Mesenteric fat pad (tissue), 1 donor: Measurements from ENCODE around the gene KIAA1328. TPM values are rescaled to one million over a fixed set of nuclear protein-coding genes. Genes with fewer than 3 reads are reported as not detected.

Experiments
- DNase-seq: peaks from one replicate; pipeline ENCODE4 v3.0.0-alpha.2; 2020; ENCODE audit warnings: low spot score
- total RNA-seq: library from RNA; stranded (reverse); fragmentation: NEBNext Ultra II Directional; extraction: Animal tissue kit (Norgen Biotek cat#: 25700); gene quantifications from one replicate; pipeline ENCODE4 v1.2.1, GENCODE V29; 2021
- donor health status: DM: yes; HTN: yes; CAD: no.

The KIAA1328 gene
- total RNA-seq, 1 donor from 2014 or later: 8.0 TPM

DNA sequence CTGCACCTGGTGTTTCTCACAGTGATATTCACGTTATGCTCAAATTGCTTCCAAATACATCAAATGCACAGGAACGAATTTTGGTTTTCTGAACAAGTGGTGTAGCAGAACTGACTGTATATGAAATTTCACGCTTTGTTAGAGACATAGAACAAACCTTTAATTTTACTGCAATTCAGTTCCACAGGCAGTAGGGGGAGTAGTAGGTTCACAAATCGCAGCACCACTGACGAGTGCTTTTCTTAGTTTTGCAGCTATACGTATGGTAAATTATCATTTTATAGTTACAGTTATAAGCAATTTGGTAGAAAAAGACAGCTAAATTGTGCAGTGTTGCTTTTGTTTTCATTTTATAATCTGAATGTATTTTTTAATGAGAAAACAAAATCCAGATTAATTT is 113.3 kb downstream of the KIAA1328 start:
- DNase-seq: no peak

DNA sequence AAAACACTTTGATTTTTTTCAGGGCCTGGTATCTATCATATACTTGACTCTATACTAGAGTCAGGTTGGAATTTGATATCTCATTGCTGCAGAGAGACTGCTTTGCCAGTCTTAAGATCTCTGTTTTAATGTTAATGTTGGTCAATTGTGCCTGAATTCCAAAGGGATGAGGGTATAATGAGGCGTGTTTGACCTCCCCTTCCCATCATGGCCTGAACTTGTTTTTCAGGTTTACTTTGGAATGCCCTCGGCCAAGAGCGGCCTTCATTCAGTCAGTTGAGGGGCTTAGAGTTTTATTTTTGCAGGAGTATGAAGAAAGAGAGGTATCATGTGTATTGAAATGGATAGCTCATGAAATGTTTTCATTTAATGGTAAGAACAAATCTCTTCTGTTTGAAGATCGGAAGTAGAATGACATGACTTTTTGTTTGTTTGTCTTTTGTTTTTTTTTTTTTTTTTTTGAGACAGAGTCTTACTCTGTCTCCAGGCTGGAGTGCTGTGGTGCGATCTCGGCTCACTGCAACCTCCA is 119.0 kb downstream of the KIAA1328 start:
- no peak for DNase-seq

DNA sequence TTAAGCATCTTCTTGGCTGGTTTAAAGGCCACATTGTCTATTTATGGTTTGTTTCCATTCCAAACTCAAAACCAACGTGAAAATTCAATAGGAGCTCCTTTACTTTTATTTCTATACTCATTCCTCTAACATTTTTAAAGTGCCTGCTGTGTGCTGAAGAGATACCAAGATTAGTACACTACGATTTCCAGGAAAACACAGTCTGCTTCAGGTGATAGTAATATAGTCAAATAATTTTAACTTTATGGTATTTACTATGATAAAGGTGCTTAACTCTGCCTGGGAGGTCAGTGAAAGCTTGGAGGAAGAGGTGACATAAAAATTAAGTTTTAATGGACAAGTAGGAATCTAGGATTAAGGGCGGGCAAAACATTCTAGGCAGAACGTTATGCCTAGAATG is 121.4 kb downstream of the KIAA1328 start:
- no peak for DNase-seq

DNA sequence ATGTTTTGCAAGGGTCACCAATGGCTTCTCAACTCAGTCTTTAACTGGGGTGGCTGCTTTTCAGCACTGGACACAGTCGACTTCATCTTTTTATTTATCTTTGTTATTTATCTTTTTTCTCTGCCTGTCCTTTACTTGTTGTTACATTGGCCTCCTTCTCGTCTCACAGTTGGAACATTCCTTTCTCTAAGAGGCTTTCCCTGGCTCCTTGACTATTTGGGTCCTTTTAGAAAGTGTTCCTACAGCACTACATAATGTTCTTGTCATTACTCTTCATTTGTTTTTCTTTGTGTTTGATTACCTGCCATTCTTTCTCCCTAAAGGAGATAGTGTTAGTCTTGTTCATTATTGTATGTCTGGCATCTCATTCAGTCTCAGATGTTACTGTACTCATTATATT is 122.0 kb downstream of the KIAA1328 start:
- no peak for DNase-seq

DNA sequence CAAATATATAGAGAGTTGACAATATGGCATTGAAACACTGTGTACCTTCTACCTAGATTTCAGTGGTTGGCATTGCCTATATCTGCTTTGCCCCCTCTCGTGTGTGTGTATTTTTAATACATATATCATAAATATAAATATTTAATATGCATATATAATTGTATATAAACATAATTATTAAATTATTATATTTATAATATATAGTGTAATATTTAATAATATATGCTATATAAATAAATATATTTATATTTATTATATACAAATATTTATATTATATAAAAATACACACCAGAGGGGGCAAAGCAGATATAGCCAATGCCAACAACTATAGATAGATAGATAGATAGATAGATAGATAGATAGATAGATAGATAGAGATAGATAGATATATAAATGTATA is 124.1 kb downstream of the KIAA1328 start:
- no peak for DNase-seq

DNA sequence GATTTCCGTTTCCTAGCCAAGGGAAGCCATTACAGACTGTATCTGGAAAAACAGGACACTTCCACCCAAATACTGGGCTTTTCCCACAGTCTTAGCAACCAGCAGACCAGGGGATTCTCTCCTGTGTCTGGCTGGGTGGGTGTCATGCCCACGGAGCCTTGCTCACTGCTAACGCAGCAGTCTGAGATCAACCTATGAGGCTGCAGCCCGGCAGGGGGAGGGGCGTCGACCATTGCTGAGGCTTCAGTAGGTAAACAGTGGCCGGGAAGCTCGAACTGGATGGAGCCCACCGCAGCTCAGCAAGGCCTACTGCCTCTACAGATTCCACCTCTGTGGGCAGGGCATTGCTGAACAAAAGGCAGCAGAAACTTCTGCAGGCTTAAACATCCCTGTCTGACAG is 131.1 kb downstream of the KIAA1328 start:
- DNase-seq: no peak

DNA sequence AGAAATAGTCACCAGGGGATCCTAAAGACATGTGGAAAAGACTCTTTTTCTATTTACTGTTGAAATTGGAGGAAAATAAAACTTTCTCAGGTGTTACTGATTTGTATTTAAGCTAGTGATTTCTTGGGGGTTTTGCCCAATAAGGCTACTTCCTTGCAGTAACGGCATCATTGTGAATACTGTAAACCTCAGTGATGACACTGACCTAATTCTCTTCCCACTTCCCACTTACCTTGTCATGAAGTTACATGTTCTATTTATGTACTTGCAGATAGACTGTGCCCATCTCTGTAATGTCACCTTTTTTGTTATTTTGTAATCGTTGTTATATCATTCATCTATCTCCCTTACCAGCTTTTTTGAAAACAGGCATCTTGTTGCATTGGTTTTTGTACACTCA is 134.5 kb downstream of the KIAA1328 start:
- no peak for DNase-seq

DNA sequence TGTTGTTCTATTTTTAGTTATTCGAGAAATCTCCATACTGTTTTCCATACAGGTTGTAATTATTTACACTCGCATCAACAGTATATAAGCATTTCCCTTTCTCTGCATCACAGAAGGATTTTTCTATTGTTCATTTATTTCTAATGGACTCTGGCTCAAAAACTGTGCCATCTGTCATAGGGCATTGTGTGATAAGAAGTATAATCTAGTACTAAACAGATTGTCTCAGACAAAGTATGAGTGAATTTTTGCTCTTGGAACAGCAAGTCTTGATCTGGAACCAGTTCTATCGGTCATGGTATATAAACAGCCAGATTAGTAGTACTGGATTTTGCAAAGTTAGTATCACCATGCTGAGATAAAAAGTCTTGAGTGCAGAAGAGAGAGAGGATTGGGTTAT is 145.8 kb downstream of the KIAA1328 start:
- no peak for DNase-seq

DNA sequence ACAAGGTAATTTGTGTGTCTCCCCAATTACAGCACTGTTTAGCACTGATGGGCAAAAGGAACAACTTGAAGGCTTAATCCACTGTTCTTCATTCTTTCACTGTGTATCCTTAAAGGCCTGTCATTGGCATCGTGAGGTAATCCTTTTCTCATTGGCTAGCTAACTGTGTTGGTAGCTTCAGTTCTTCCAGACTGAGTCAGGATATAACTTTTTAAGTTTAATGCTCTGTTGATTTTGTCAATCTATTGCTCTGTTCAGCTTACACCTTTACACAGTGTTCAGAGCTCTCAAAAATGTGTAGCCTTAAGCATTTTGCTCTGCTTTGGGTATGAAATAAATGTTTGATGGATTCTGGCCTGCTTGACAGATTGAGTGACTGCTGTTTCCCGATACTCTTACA is 148.2 kb downstream of the KIAA1328 start:
- no peak for DNase-seq

DNA sequence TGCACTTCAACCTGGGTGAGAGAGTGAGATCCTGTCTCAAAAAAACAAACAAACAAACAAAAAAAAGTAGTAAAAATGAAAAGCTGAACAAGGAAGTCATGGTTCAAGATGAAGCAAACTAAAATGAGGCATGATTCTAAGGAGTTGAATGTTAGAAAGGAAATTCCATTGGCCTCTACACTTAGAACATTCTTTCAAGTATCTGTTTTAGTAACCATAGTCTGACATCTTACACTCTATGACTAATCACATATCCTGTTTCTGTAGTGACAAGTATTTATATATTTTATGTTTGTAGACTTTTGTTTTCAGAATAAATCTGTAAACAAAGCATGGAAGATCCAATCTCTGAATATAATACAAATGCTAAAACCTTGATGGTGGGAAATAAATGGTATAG is 164.1 kb downstream of the KIAA1328 start:
- no peak for DNase-seq

DNA sequence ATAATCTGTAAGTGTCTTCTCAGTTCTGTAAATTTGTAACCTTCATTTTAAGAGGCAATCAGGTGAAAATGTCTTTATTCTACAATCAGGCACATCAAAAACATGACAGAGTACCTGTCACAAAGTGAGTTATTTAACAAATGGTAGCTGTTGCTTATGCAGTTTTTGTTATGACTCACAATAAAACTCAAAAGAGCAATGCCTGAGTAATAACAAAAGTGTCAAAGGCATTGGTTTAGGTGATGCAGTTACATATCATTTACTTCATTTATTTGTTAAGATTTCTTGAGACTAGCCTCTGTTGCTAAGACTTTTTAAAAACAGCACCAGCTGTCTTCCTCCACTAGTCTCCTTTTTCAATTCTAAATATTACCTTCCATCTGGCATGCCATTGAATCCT is 177.8 kb downstream of the KIAA1328 start:
- DNase-seq: no peak

DNA sequence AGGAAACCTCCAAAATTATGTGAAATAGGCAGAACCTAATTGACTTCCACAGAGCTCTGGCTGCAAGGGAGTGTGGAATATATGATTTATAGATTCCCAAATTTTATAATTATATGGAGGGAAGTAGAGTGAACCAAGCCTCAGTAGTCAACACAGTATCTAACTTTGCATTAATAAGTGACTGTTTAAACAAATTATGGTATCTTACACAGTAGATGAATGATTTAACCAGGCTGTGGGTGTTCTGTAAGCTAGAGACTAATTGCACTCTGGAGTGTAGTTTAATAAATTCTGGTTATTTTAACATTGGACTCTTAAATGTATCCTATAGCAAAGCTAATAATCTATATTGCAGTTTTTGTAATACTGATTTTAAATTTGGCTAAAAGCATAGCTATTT is 183.5 kb downstream of the KIAA1328 start:
- no peak for DNase-seq

DNA sequence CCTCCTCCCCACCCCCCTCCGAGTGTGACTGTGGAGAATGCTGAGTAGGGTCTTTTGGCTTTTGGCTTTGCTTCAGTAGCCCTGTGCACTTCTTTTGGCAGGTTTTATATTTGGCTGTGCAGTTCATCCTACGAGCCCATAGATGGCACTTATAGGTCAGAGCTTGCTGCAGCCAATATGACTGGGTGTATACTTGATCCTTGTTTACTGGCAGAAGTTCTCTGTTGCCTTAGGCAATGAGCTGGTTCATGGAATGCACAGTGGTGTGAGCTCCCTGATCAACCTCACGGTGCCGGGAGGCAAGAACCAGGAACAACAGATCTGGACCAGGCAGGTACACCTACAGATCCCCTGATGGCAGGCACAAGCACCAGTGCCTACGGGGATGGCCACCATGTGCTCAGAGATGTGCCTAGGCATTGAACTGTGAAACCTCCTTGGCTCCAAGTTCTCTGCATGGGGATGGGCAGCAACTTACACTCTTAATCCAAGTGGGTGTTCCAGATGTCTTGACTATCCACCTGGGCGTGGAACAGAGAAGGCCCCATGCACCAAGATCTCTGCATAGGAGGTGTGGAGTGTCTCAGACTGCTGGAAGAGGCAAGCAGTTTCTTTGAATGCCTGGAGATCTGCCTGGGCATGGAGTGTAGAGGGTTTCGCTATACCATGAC is 190.4 kb downstream of the KIAA1328 start:
- DNase-seq: no peak

DNA sequence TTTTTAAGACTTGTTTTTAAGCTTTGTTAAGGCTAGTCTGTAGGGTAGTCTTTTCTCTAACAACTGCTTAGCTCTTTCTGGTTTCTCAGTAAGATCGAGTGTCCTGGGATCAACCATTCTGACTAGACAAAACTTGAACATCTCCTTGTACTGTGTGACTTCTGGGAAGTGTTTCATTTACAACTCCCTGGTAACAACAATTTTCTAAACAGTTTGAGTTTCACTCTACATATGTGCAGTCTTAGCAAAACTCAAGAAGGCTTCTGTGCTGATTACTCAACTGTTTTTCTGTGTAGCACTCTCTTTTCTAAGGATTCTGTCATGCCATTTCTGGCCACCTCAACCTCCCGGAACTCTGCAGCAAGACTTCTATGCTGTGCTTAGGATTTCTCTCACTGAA is 204.5 kb downstream of the KIAA1328 start:
- DNase-seq: no peak

DNA sequence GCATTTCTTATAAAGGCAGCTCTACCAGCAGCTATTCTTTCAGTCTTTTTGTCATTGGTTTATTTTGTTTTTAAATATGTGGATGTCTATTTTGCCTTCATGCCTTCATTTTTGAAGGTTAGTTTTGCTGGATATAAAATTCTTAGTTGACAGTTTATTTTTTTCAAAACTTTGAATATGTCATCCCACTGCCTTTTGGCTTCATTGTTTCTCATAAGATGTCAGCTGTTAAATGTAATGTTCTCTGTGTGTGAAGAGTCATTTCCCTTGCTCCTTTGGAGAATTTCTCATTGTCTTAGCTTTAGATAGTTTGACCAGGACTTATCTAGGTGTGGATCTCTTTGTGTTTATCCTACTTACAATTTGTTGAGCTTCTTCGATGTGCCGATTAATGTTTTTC is 213.5 kb downstream of the KIAA1328 start:
- no peak for DNase-seq

DNA sequence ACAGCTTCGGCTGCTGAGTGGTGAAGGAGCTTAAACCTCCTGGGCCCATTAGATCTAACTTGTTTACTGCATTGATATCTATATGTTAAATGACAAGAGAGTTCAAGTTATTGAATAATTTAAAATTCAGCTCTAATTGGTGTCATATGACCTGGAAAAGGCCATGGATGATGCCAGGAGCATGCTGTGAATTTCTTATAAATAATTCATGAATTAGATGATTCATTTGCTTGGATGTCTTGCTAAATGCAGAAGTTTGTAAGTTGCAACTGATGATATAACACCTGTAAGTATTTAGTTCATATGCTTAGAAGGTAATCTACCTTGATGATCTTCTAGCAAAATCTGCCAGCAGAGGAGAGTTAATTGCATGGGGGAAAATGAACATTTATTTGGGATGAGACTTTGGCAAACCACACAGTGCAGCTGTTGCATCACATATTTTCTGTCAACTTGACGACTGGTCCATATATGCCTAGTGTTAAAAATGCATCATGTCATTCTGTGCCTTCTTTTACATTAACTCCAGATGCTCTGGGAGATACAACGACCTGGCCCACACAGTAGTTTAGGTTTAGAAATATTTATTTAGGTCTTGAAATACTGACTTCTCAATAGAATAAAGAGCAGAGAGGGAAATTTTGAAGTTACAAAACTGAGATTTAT is 226.3 kb downstream of the KIAA1328 start:
- DNase-seq: no peak

DNA sequence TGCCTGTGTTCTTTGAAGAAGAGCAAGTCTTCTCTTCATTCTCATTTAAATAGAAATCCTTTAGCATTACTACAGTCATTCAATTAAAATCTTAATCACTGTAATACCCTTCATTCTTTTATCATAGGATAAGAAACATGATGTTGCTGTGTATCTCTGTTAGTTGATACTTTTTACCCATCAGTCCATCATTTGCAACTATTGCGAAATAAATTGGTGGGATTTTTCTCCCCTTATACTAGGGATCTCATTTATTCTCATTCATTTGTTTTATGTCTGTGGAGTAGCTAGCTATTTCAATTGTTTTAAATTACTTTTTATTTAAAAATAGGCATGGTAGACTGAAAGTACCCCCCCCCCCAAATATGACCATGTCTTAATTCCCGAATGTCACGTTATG is 235.3 kb downstream of the KIAA1328 start:
- DNase-seq: no peak

DNA sequence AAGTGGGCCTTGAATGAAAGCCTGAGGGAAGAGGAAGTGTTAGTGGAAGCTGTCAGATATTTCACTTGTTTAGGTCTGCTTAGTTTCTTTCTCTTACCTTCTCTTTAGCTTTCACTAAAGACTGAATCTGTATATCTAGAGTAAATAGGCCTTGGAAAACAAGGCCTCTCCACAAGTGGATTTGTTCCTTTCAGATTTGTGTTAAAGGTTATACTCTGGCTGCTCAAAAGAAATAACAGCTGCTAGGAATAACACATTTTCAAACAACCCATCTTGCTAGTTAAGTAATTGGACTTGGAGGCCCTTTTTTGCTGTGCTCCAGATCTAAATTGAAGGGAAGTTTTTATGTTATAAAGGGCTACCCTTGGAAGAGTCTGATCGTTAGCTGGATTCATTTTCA is 236.3 kb downstream of the KIAA1328 start:
- DNase-seq: no peak

DNA sequence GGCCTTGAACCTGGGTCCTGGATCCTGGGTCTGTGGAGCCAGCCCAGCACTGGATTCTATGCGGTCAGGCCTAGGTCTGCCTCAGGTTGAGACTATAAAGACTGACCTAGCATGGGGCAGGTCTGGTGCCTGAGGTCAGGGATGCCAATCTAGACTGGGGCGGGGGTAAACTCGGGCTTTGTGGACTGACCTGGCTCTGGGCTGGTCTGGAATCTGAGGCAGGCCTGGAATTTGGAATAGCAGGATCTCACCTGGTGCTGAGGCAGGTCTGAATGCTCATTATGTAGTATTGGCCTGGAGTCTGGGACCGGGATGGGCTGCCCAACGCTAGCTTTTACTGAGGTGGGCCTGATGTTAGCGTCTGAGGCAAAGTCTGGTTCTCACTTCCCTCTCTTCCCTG is 256.0 kb downstream of the KIAA1328 start:
- no peak for DNase-seq

DNA sequence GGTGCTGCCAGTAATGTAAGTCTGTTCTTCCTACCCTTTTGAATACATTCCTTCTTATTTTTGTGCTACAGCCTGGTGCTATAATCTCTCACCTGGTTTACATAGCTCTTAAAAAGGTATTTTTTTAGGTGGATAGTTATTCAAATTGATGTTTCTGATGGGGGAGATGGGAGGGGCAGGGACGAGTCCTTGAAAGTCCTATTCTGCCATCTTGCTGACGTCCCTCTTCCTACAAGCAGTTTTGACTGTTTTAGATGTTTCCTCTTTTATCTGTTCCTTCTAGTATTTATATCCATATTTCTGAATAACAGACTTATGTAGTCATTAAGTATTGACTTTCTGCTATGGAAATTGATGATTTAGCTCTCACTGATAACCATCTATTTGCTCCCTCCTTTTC is 256.4 kb downstream of the KIAA1328 start:
- no peak for DNase-seq

DNA sequence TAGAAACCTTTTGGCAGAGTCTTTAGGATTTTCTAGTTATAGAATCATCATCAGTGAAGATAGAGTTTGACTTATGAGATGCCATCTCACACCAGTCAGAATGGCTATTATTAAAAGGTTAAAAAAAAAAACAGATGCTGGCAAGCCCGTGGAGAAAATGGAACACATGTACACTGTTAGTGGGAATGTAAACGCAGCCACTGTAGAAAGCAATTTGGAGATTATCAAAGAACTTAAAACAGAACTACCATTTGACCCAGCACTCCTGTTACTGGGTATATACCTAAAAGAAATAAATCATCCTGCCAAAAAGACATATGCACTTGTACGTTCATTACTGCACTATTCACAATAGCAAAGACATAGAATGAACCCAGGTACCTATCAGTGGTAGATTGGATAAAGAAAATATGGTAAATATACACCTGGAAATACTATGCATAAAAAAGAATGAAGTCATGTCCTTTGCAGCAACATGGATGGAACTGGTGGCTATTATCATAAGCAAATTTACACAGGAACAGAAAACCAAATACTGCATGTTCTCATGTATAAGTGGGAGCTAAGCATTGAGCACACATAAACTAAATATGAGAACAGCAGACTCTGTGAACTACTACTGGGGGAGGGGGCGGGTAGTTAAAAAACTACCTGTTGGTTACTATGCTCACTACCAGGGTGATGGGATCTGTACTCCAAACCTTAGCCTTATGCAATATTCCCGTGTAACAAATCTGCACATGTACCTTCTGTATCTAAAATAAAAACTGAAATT is 279.0 kb downstream of the KIAA1328 start:
- DNase-seq: no peak

DNA sequence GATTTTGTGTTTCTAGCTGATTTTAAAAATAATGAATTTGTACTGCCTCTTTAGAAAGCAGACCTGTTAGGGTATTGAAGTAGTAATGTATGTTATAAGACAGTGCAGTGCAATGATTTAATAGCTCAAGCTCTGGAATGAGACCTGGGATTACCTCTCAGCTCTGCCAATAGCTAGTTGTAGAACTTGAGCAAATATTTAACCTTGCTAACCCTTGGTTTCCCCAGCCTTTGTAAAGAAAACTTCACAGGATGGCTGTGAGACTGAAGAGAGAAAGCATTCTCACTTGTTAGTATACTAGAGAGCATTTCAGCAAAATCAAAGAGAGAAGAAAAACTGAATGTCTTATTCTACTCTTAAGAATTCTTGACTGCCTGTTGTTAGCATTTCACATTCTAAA is 293.9 kb downstream of the KIAA1328 start:
- DNase-seq: no peak
